Measurements from ENCODE around the gene HAGHL. TPM values are rescaled to one million over a fixed set of nuclear protein-coding genes. Genes with fewer than 3 reads are reported as not detected.

Gene HAGHL
- total RNA-seq, 1 experiment from 2014 or later: 23.3 TPM

GRCh38 chr16:716200-716568 is 10.7 kb upstream of the HAGHL start:
- in situ Hi-C loops (cut with HindIII; ENCODE audit: low pct_unique_long_range_greater_than_20kb, low sequenced_read_pairs): no loop called here
- peak; percentile 69 for DNase-seq (ENCODE audit: low read depth, low spot score)

DNA sequence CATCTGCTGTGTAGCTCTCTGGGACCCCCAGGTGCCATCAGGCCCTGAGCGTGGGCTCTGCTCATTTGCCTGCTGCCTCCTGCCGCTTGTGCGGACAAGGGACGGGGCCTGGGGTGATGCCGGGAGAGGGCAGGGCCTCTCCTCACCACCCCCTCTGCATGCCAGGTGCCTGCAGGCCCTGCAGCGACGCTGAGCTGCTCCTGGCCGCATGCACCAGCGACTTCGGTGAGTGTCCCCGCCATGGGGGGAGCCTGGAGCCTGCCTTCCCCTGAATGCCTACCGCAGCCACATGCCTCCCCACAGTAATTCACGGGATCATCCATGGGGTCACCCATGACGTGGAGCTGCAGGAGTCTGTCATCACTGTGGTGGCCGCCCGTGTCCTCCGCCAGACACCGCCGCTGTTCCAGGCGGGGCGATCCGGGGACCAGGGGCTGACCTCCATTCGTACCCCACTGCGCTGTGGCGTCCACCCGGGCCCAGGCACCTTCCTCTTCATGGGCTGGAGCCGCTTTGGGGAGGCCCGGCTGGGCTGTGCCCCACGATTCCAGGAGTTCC is 10.1 kb upstream of the HAGHL start:
- in situ Hi-C loops (cut with HindIII; ENCODE audit: low pct_unique_long_range_greater_than_20kb, low sequenced_read_pairs): no loop called here
- DNase-seq (ENCODE audit: low read depth, low spot score): no peak

DNA sequence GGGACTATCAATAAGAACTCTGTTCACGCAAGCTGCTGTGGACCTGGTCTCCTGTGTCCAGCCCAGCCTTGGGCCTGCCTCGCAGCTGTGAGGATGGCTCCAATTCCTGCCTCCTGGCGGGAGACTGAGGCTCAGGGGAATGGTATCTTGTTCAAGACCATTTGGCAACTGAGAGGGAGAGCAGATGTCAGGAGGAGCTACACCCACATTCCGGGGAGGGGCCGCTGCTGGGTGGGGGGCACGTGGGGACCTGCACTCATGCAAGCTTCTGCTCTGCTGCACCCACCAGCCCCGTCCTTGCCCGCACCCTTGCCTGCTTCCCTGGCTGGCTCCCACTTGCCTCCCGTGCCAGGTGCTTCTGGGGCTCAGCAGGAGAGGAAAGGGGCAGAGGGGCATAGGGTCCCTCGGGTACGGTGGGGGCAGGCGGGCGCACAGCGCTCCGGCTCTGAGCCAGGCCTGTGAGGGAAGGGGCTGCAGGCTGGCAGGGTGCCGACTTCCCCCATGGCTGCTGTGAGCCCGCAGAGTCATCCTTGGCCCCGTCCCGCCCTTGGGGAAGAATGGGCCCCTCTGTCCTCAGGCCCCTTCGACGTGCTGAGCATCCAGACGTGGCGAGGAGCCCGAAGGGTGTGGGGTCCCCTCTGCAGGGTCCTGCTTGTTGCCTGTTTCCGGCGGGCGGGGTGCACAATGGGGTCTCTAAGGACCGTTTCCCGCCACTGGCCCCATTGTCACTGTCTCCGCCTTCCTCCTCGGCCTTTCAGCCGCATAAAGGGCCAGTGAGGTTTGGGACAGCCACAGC is 9.3 kb upstream of the HAGHL start:
- DNase-seq (ENCODE audit: low read depth, low spot score): no peak
- in situ Hi-C loops (cut with HindIII; ENCODE audit: low pct_unique_long_range_greater_than_20kb, low sequenced_read_pairs): no loop called here

- in situ Hi-C loops (cut with HindIII; ENCODE audit: low pct_unique_long_range_greater_than_20kb, low sequenced_read_pairs): no loop called here
Measured at GRCh38 chr16:718389-718788, 8.5 kb upstream of the HAGHL start.

DNA sequence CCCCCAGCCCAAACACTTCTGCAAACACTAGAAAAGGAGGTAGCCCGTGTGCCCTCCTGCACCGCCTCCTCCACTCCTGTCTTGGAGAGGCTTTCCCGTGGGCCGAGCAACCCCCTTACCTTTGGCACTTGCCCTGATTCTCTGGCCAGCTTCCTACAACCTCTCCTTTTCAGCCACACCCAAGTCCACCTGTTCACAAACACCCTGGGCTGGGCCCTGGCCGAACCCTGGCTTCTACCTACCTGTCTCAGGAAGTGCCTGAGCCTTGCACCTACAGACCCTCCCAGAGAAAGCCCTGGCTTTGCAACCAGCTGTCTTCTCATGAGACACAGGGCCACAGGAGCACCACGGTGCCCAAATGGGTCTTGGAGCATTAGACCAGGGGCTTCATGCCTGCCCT is 8.0 kb upstream of the HAGHL start:
- in situ Hi-C loops (cut with HindIII; ENCODE audit: low pct_unique_long_range_greater_than_20kb, low sequenced_read_pairs): no loop called here
- DNase-seq (ENCODE audit: low read depth, low spot score): no peak

More at GRCh38 chr16:718389-718788, 8.5 kb upstream of the HAGHL start:
- DNase-seq (ENCODE audit: low read depth, low spot score): no peak

DNA sequence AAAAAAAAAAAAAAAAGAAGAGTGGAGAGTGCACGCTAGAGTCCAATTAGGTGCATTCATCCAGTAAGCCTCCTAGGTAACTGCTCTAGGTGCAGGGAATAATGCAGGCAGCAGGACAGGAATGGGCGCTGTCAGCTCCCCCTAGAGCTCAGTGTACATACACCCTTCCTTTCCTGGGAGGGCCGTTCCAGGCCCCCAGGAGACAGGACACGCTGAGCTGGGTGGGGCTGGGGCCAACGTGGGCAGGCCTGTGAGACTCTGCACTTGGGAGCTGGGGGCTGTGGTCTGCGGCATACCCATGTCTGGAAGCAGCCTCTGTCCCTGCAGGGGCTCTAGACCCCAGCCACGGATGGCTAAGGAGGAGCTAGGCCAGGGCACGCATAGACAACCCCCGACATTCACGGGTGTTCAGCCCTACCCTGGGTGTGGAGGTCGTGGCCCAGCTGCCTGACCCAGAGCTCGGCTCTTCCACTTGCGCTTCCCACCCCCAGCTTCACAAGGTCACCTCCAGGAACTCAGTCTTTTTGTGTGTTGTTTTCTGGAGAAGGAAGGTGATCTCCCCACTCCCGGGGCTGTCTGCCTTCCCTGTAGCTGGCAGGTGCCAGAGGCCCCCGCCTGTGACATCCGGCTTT is 7.0 kb upstream of the HAGHL start:
- peak; percentile 59 for DNase-seq (ENCODE audit: low read depth, low spot score)
- in situ Hi-C loops (cut with HindIII; ENCODE audit: low pct_unique_long_range_greater_than_20kb, low sequenced_read_pairs): no loop called here

DNA sequence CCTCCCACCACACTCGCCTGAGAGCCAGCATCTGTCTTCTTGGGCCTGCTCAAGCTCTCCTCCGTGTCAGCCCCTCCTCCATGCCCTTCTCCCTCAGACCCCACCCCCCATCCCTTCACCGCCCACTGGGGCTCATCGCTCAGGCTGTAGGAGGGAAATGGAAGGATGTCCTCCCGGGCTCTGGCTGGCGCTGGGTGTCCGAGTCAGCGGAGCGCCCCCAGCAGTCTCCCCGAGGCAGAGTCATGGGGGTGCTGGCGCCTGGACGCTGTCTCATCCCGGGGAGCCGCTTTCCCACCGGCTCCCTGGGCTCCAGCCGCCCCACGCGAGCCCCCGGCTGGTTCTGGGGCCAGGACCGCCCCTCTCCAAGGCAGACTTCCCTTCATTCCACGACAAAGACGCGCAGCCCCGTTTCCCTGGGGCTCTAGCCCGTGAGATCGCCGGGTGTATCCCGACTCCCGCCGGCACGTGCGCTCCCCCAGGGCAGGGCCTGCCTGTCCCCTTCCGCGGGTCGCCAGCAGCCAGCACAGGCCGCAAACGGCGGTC is 6.4 kb upstream of the HAGHL start:
- peak; percentile 77 for DNase-seq (ENCODE audit: low read depth, low spot score)
- in situ Hi-C loops (cut with HindIII; ENCODE audit: low pct_unique_long_range_greater_than_20kb, low sequenced_read_pairs): no loop called here

- DNase-seq (ENCODE audit: low read depth, low spot score): peak; percentile 79
- in situ Hi-C loops (cut with HindIII; ENCODE audit: low pct_unique_long_range_greater_than_20kb, low sequenced_read_pairs): no loop called here
Measured at GRCh38 chr16:720990-721764, 5.7 kb upstream of the HAGHL start, which contains the start of gene ANTKMT. Gene ANTKMT, plus strand, starts transcription at chr16:721146. Its CDS starts 129 bp downstream, at chr16:721275.

- no peak for DNase-seq (ENCODE audit: low read depth, low spot score)
- in situ Hi-C loops (cut with HindIII; ENCODE audit: low pct_unique_long_range_greater_than_20kb, low sequenced_read_pairs): no loop called here
Measured at GRCh38 chr16:721765-722540, 5.0 kb upstream of the HAGHL start.

DNA sequence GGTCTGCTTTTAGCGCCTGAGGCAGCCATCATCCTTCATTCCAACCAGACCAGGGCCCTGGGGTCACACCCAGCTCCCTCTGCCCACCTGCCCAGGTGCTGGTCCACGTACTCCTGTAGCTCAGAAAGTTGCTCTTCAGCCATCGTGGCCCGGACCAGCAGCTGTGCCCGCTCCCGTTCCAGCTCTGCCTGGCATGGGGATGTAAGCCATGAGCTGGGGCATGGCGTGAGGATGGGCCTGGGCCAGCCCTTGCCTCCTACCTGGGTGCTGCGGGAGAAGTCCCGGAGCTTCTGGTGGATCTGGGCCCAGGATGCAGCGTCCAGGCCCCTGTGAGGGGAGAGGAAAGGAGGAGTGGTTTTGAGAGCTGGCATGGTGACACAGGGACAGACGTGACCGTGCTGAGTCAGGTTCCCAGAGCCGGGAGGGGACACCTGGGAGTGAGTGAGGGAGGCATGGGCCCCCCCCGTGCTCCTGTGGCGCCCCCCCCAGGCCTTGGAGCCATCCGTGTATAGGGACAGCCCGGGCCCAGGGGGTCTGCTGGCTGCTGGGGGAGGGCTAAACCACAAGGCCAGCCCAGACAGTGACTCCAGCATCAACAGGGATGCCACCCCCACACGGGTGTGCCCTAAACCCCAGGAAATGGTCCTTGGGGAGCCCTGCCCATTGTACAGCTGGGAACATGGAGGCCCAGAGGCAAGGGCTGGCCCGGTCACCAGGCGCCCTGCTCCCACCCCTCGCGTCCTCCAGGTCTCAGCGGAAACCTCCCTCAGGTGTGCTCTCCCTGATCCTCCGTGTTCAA is 3.9 kb upstream of the HAGHL start:
- in situ Hi-C loops (cut with HindIII; ENCODE audit: low pct_unique_long_range_greater_than_20kb, low sequenced_read_pairs): no loop called here
- DNase-seq (ENCODE audit: low read depth, low spot score): no peak

- no peak for DNase-seq (ENCODE audit: low read depth, low spot score)
- in situ Hi-C loops (cut with HindIII; ENCODE audit: low pct_unique_long_range_greater_than_20kb, low sequenced_read_pairs): no loop called here
Measured at GRCh38 chr16:723695-724094, 3.2 kb upstream of the HAGHL start.

- in situ Hi-C loops (cut with HindIII; ENCODE audit: low pct_unique_long_range_greater_than_20kb, low sequenced_read_pairs): no loop called here
- DNase-seq (ENCODE audit: low read depth, low spot score): no peak
Measured at GRCh38 chr16:724188-725040, 2.5 kb upstream of the HAGHL start.

GRCh38 chr16:725041-725376 is 1.9 kb upstream of the HAGHL start:
- in situ Hi-C loops (cut with HindIII; ENCODE audit: low pct_unique_long_range_greater_than_20kb, low sequenced_read_pairs): no loop called here
- DNase-seq (ENCODE audit: low read depth, low spot score): no peak

DNA sequence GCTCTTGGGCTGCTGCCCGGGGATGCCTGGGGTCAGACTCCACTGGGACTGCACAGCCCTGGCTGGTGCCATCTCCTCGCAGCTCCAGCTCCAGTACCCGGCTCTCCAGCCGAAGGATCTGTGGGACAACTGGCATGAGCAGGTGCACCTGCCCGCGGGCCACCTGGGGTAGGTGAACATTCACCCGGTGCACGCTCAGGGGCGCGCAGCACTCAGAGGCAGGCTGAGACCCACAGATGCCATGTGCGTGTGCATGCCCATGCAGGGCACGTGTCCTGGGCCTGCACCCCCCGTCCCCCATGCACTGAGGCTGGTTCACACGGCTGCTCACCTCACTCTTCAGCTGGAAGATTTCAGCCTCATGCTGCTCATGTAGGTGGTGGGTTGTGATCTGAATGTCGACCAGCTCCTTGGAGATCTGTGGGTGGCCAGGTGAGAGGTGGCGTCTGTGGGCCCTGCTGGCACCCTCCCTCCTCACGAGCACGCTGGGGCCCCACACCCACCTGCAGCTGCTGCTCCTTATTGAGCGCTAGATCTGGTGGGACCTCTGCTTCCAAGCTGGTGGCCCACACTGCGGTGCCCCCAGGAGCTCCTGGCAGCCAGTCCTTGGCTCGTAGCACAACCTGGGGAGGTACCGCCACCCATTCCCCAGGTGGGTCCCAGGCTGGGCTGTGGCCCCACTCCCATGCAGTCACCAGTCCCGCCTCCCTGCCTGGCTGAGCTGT is 1.3 kb upstream of the HAGHL start:
- DNase-seq (ENCODE audit: low read depth, low spot score): no peak
- in situ Hi-C loops (cut with HindIII; ENCODE audit: low pct_unique_long_range_greater_than_20kb, low sequenced_read_pairs): no loop called here

- no peak for DNase-seq (ENCODE audit: low read depth, low spot score)
- in situ Hi-C loops (cut with HindIII; ENCODE audit: low pct_unique_long_range_greater_than_20kb, low sequenced_read_pairs): no loop called here
Measured at GRCh38 chr16:726188-726437, 793 bp upstream of the HAGHL start.
